PFSK-1 (cell line): ENCODE data around the gene NHLRC4.

Experiments used
- FOXP2 ChIP-seq: optimal IDR thresholded peaks from 2 replicates; pipeline ENCODE3; 2011; ENCODE audit warnings: borderline replicate concordance, control low read depth, inconsistent platforms; ENCODE audit not compliant: insufficient read depth; ENCODE audit errors: extremely low read length, extremely low read depth
- POLR2AphosphoS5 ChIP-seq: IDR thresholded peaks from 2 replicates; pipeline ENCODE4 v1.6.1; 2012; ENCODE audit warnings: low read depth, mild to moderate bottlenecking, control low read depth, low read length, moderate library complexity
- SIN3A ChIP-seq: IDR thresholded peaks from 2 replicates; pipeline ENCODE4 v1.6.1; 2012; ENCODE audit warnings: mild to moderate bottlenecking, low read length, moderate library complexity, borderline replicate concordance; ENCODE audit not compliant: insufficient read depth
- TAF1 ChIP-seq: IDR thresholded peaks from 2 replicates; pipeline ENCODE4 v1.6.1; 2012; ENCODE audit warnings: low read length, control low read depth, borderline replicate concordance; ENCODE audit not compliant: insufficient read depth
- TF ChIP-seq, protein P1 (sequence below), 2 experiments: IDR thresholded peaks; 2 replicates each; pipeline versions ENCODE4 v1.6.1 to v1.8.0; 2011 to 2012; ENCODE audit warnings: low read depth in 2 of 2, low read length in 2 of 2, control low read depth in 1 of 2, inconsistent platforms in 1 of 2, mild to moderate bottlenecking in 1 of 2, moderate library complexity in 1 of 2; ENCODE audit not compliant: insufficient read depth in 1 of 2

The NHLRC4 gene

DNA sequence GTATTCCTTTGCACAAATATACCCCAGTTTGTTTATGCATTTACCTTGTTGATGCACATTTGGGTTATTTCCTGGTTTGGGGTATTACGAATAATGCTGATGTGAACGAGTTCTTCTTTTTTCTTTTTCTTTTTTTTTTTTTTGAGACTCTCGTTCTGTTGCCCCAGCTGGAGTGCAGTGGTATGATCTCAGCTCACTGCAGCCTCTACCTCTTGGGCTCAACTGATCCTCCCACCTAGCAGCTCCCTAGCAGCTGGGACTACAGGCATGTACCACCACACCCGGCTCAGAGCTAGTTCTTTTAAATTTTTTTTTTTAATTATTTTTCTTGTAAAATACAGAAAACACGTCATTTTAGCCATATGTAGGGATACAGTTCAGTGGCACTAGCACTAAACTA, 37.1 kb downstream of the NHLRC4 start:
- no peak for TF ChIP-seq FOXP2
- TF ChIP-seq POLR2AphosphoS5 = no peak
- TF ChIP-seq, protein P1, sequence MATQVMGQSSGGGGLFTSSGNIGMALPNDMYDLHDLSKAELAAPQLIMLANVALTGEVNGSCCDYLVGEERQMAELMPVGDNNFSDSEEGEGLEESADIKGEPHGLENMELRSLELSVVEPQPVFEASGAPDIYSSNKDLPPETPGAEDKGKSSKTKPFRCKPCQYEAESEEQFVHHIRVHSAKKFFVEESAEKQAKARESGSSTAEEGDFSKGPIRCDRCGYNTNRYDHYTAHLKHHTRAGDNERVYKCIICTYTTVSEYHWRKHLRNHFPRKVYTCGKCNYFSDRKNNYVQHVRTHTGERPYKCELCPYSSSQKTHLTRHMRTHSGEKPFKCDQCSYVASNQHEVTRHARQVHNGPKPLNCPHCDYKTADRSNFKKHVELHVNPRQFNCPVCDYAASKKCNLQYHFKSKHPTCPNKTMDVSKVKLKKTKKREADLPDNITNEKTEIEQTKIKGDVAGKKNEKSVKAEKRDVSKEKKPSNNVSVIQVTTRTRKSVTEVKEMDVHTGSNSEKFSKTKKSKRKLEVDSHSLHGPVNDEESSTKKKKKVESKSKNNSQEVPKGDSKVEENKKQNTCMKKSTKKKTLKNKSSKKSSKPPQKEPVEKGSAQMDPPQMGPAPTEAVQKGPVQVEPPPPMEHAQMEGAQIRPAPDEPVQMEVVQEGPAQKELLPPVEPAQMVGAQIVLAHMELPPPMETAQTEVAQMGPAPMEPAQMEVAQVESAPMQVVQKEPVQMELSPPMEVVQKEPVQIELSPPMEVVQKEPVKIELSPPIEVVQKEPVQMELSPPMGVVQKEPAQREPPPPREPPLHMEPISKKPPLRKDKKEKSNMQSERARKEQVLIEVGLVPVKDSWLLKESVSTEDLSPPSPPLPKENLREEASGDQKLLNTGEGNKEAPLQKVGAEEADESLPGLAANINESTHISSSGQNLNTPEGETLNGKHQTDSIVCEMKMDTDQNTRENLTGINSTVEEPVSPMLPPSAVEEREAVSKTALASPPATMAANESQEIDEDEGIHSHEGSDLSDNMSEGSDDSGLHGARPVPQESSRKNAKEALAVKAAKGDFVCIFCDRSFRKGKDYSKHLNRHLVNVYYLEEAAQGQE (IDR thresholded peaks at IDR 0.05; ENCODE audit: insufficient read depth in 1 of 2, low read depth in 2 of 2, low read length in 2 of 2) = no peak
- TF ChIP-seq SIN3A = no peak

DNA sequence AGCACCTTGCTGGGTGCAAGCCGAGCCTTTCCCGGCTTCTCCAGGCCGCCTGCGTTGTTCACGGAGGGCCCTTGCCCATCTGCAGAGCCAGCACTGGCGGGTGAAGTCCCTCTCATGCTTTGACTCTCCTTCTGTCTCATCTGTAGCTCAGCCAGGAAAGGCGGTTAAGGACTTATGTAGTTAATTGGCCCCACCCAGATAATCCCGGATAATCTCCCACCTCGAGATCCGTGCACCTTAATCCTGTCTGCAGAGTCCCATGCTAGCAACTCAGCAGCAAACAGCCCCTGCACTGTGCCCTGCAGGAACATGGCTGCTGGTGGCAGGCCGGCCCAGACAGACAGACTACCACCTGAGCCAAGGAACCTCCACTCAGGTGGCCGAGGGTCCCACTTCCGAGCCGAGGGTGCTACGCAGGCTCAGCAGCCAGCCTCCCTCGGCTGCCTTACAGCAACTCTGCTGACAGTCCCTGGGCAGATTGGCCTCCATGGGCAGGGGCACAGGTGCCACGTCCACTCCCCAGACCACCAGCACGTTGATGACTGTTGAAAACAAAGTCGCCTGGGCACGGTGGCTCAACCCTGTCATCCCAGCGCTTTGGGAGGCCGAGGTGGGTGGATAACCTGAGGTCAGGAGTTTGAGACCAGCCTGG, 40.0 kb downstream of the NHLRC4 start:
- TF ChIP-seq POLR2AphosphoS5 = no peak
- no peak for TF ChIP-seq SIN3A
- TF ChIP-seq, protein P1 (IDR thresholded peaks at IDR 0.05; ENCODE audit: insufficient read depth in 1 of 2, low read depth in 2 of 2, low read length in 2 of 2) = no peak
- TF ChIP-seq FOXP2 = no peak
- no peak for TF ChIP-seq TAF1

DNA sequence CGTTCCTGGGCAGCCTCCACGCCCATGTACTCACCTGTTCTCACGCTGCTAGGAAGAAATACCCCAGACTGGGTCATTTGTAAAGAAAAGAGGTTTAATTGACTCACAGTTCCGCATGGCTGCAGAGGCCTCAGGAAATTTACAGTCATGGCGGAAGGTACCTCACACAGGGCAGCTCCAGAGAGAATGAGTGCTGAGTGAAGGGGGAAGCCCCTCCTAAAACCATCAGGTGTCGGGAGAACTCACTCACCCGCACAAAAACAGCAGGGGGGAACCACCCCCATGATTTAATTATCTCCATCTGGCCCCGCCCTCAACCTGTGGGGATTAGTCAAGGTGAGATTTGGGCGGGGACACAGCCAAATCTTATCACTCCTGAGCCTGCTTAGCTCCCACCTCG, 41.2 kb downstream of the NHLRC4 start:
- no peak for TF ChIP-seq FOXP2
- no peak for TF ChIP-seq POLR2AphosphoS5
- TF ChIP-seq SIN3A = no peak
- TF ChIP-seq, protein P1 (IDR thresholded peaks at IDR 0.05; ENCODE audit: insufficient read depth in 1 of 2, low read depth in 2 of 2, low read length in 2 of 2) = no peak
- TF ChIP-seq TAF1 = no peak

DNA sequence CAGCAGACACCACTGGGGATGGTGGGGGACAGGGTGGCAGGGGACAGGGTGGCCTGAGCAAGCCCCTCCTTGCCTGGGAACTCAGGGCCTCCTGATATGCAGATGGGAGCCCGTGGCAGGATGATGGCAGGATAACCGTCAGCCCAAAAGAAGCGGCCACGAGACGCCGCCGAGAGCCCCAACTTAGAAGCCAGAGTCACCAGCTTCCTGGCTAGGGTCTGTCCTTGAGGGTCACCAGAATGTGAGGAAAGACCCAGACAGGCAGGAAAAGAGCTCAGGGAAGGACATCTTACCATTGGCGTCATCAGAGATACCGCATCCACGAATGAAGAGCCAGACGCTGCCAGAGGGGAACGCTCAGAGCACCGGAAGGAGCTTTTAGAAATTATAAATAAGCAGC, 42.5 kb downstream of the NHLRC4 start:
- TF ChIP-seq, protein P1 (IDR thresholded peaks at IDR 0.05; ENCODE audit: insufficient read depth in 1 of 2, low read depth in 2 of 2, low read length in 2 of 2) = no peak
- TF ChIP-seq FOXP2 = no peak
- TF ChIP-seq SIN3A = no peak
- TF ChIP-seq POLR2AphosphoS5 = no peak
- TF ChIP-seq TAF1 = no peak
